Activated CD4-positive, CD25-positive, alpha-beta regulatory T cell (primary cell): ENCODE results near the gene PERCC1.
"Not testable (repeated sequence)": the region's sequence is repeated elsewhere in the genome, so short reads cannot be mapped to it uniquely, and the experiment has no call there.

Experiments used
- DNase-seq, 4 experiments: peaks; one replicate each; lab custom pipeline; 2025; lab: John Stamatoyannopoulos, UW

PERCC1 gene

GRCh38 chr16:1434644-1435592, 4.0 kb downstream of the PERCC1 start:
- no peak for DNase-seq

DNA sequence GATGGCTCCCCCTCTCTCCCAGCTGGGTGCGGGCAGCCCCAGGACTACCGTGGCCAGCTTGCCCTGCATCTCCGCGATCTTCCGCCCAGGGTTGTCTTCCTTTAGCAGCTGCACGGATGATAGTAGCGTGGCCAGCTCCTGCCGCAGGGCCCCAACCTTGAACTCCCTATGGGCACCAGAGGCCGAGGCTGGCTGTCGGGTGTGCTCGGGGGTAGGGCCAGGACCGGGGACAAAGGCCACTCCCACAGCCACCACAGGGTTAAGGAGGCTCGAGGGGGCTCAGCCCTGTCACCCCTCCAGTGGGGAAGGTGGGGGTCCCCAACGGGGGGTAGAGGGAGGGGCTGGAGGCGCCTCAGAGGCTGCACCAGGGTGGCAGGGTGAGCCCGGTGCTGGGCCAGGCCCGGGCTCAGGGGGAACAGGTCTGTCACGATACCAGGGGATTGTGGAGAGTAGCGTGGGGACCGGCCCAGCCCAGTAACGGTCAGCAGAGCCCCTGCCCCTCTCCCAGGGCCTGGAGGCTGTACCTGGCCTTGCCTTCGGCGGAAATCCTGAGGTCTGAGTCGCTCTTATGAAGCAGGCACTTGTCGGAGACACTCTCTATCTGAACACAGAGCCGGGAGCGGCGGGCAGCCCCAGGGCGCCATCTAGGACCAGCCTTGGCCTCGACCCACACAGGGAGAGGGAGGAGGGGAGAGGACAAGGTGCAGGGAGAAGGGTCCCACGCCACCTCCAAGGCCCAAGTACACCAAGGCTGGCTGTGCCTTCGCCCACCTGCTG, 5.2 kb downstream of the PERCC1 start:
- no peak for DNase-seq

DNA sequence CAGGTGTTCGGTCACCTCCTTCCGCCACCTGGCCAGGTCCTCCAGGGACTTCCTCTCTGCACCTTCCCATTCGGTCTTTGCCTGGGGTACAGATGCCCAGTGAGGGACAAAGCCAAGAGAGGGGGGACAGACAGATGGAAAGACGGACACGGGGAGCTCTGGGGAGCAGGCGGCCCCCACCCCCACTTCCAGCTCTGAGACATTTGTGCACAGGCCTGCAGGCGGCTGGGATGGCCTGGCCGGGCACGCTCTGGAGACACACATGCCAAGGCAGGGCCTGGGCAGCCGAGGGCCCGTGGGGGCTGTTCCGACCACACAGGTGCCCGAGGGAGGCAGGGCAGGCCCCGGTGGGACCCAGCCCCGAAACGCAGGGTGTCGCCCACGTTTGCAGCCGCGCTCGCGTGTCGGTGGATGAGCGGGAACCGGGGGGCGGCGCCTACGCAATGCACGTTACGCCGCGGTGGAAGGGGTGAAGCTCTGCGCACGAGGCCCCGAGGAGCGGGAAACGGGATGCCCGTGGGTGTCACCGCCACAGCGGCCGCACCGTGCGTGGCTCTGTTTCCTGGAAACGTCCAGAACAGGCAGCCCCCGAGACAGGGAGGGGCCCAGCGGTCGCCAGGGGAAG, 6.0 kb downstream of the PERCC1 start:
- no peak for DNase-seq

DNA sequence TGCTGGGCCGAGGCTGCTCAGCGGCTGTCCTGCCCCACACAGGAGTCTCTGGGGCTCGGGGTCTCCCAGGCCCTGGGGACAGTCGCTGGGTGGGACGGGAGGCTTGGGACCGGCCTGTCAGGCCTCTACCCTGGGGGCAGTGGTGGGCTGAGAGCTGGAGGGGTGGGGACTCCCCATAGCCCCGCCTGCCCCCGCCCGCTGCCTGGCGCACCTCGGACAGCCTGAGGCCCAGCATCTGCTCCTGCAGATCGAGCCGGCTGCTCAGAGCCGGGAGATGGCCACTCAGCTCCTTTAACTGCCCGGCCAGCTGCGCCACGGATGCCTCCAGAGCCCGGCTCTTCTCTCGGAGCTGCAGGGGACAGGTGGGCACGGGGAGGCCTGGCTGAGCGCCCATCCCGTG, 6.7 kb downstream of the PERCC1 start:
- DNase-seq: no peak

DNA sequence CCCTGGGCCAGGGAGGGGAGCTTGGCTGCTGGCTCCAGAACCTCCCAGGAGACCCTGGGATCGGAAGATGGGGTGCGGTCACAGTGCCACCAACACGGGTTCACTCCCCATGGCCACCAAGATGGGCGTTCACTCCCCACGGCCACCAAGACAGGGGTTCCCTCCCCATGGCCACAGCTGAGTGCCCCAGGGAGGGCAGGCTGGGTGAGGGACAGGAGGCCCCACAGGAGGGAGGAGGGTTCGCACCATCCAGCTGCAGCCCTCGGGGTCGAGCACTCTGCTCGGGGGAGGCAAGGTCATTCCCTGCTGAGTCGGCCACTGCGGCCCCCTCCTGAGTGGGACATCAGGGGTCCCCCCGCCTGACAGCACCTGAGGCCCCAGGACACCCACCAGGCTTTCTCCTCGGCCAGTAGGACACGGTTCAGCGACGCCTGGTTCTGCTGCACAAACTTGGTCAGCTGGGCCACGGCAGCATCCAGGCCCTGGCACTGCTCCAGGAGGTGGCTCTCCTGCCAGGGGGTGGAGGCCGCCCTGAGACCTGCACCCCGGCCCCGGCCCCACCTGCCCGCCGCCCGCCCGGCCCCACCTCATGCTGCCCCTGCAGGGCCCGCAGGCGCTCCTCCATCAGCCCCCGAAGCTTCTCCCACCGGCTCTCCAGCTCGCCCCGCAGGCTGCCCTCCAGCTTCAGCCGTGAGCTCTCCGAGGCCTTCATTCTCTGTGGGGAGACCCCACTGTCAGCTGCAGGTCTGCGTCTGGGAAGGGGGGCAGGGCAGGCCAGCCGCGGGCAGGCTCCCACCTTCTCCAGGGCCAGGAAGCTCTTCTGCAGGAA, 7.6 kb downstream of the PERCC1 start:
- no peak for DNase-seq

DNA sequence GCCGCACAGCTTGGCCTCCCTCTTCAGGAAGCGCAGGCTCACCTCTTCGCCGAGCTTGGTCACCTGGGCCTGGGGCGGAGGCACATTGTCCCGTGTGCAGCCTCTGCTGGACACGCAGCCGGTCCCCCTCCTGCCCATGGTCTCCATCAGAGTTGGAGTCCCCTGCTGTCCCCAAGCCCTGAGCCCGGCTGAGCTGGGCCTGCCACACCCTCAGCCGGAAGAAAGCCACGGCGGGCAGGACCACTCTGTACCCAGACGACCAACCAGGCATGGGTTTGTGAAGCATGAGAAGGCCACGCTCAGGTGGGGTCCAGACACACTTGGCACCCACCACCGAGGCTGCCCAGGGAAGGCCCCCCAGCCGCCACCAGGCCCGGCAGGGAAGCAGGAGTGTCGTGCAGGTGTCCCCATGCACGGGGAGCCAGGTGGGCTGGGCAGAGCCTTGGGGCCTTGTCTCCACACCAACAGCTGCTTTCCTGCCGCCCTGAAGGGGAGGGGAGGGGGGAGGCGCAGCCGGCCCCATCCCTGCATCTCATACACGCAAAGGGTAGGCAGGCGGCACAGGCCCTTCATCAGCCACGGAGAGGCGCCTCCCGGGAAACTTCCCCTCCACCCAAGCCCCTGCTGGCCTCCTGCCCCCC, 8.3 kb downstream of the PERCC1 start:
- no peak for DNase-seq

GRCh38 chr16:1439699-1440074, 8.8 kb downstream of the PERCC1 start:
- not testable (repeated sequence) for DNase-seq

- no peak for DNase-seq
Observed at GRCh38 chr16:1441391-1441829, 10.5 kb downstream of the PERCC1 start.

GRCh38 chr16:1442697-1443096, 11.8 kb downstream of the PERCC1 start:
- no peak for DNase-seq

DNA sequence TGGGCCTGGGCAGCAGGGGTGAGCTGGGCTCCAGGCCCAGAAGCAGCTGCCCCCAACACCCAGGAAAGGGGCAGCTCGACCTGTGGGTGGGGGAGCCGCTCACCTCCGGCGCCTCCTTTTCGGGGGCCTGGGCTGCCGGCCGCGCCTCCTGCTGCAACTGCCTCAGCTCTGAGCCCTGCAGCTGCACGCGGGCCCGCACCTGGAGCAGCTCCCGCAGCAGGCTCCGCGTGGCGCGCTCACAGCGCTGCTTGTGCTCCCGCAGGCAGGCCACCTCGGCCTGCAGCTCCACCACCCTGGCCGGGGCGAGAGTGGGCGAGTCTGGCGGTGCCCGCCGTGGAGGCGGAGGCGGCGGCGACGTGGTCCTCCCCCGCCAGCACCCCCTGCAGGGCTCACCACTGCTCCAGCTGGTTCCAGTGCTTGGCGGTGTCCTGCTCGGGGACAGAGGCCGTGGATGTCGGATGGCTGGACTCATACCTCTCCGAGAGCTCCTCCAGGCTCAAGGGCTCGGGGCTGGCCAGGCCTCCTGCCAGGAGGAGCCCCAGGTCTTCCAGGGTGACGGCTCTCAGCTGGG, 12.6 kb downstream of the PERCC1 start:
- no peak for DNase-seq

- no peak for DNase-seq
Observed at GRCh38 chr16:1443980-1444729, 13.3 kb downstream of the PERCC1 start, which contains the start of gene CCDC154. CCDC154 (minus strand) TSS chr16:1444556; CDS start chr16:1444322, 234 bp downstream.

- no peak for DNase-seq
Observed at GRCh38 chr16:1444730-1445517, 14.0 kb downstream of the PERCC1 start.

DNA sequence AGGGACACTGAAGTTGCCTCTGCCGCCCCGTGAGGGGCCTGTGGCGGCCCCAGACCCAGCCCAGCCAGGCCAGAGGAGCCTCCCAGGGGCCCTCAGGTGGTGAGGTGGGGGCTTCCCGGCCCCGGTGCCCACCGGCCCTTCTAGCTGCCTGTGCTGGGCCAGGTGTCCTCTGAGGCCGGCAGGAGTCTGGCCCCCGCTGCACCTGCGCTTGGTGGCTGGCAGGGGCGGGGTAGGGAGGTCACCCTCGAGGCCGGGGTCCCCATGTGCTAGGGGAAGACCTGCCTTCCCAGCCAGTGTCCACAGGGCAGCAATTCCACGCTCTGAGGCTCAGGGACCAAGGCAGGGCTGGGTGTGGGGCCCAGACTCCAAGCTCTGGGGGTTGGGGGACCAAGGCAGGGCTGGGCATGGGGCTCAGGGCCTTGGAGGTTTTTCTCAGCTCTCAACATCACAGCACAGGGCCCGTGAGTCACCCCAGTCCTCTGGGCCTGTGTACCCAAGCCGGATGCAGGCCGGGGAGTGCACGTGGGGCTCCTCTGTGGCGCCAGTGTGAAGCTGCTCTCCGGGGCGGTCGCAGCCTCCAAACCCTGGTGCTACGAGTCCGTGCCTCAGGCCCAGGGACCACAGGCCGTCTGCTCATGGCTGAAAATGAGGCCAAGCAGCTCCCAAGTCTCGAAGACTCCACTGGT, 14.8 kb downstream of the PERCC1 start:
- DNase-seq: no peak

DNA sequence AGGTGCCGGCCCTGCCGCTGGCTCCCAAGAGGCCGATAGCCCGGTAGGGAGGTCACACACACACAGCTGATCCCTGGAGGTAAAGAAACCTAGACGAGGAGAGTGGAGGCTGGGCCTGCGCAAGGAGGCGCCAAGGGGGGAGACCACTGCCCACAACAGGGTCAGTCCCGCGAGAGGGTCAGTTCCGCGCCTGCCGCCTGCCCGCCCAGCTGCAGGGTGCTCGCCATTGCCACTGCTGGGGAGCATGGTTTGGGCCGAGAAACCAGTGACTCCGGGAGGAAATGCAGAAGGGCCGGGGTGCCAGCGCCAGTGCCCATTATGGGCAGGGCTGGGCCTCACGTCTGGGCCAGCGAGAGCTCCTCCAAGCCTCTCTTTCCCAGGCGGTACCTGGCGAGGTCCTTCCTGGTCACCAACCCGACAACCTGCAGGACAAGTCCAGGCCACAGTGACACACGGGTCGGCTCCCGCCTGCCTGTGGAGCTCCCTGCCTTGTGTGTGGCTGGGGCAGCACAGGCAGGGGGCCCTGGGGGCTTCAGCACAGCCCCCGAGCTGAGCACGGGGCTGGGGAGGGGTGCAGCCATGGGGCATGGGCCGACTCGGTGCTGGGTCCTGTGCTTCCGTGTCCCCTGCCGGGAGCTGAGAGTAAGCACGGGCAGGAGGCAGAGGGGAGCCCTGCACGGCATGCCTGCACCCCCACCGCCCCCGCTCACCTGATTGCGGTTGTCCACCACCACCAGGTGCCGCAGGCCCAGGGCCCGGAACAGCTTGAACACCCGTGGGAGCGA, 15.6 kb downstream of the PERCC1 start:
- no peak for DNase-seq

- no peak for DNase-seq
Observed at GRCh38 chr16:1447965-1448364, 17.1 kb downstream of the PERCC1 start.

DNA sequence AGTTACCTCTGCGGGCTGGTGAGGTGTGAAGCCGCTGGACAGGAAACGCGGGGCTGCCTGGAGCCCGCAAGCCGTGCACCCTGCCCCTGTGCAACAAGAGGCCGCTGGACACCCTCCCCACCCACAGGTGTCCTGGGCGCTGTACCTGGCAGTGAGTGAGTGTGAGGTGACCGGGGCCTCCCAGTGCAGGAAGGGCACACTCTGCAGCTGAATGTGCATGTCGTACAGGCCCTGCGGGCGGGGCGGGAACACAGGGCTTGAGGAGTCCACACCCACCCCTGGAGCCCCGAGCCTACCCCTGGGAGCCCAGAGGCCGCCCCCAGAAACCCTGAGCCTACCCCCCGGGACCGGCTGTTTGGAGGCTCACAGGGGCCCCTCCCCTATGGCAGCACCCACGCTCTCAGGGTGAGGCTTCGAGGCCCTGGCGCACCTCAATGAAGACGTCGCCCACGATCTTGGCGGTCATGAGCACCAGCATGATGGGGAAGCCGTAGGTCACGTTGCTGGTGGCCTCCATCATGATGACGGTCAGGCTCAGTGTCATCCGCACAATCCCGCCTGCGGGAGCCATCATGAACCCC, 17.7 kb downstream of the PERCC1 start:
- no peak for DNase-seq

DNA sequence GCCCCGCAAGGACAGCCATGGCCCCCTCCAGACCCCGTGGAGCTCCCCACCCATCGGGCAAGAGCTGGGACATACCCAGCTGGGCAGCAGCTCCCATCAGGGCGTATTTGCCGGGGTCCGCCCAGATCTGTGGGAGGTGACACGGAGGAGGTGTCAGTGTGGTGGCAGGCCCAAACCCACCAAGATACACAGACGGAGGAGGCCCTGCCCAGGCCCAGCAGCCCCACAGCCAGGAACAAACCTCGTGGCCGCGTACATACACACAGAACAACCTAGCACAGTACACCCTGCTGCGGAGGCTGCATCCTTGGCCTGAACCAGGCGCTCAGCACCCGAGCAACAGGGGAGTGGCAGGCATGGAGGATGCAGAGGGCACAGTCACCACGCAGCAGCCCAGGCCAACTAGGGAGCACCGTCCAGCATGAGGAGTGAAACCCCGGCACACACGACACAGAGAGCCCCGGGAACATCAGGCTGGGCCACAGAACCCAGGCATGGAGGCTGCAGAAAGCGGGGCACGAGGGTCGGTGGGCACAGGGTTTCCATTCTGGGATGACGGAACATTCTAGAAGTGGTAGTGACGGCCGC, 18.4 kb downstream of the PERCC1 start:
- DNase-seq: no peak
